Heart right ventricle (tissue), 16 donors: Measurements from ENCODE around the gene FAM241B. TPM values are rescaled to one million over a fixed set of nuclear protein-coding genes. Genes with fewer than 3 reads are reported as not detected.

Experiments used
- ATAC-seq, 8 donors: fragments of 200-7000 bp; cut with Tn5 transposase; one replicate each; pipeline ENCODE4 v1.9.1; 2020; ENCODE audit warnings: mild to moderate bottlenecking in 8 of 8, moderate library complexity in 8 of 8, moderate number of reproducible peaks in 1 of 8
- DNase-seq, 2 donors: peaks; one replicate each; pipeline ENCODE4 v3.0.0-alpha.2; 2020
- H3K27ac ChIP-seq, 10 donors: fragments of 200-600 bp; sonication (generic) in 2 of 10; one replicate each; pipeline versions ENCODE4 v1.5.0 to v1.8.0; 2020 to 2022; ENCODE audit warnings: mild to moderate bottlenecking in 3 of 10
- H3K27me3 ChIP-seq, 7 donors: fragments of 200-600 bp; one replicate each; pipeline ENCODE4 v1.8.0; 2021 to 2022; ENCODE audit warnings: mild to moderate bottlenecking in 2 of 7
- H3K36me3 ChIP-seq, 9 donors: fragments of 200-600 bp; sonication (generic) in 1 of 9; one replicate each; pipeline versions ENCODE4 v1.5.0 to v1.8.0; 2020 to 2022; ENCODE audit warnings: mild to moderate bottlenecking in 2 of 9
- H3K4me1 ChIP-seq, 9 donors: fragments of 200-600 bp; sonication (generic) in 1 of 9; one replicate each; pipeline versions ENCODE4 v1.5.0 to v1.8.0; 2020 to 2022; ENCODE audit warnings: mild to moderate bottlenecking in 4 of 9
- H3K4me3 ChIP-seq, 10 donors: fragments of 200-600 bp; sonication (generic) in 2 of 10; one replicate each; pipeline versions ENCODE4 v1.5.0 to v1.8.0; 2020 to 2022; ENCODE audit warnings: mild to moderate bottlenecking in 7 of 10, moderate library complexity in 2 of 10
- H3K9me3 ChIP-seq, 11 donors: fragments of 200-600 bp in 10 of 11; sonication (generic) in 2 of 11; one replicate each; pipeline versions ENCODE4 v1.5.0 to v1.8.0; 2013 to 2022; ENCODE audit warnings: mild to moderate bottlenecking in 2 of 11, control low read depth in 1 of 11, moderate library complexity in 1 of 11
- CTCF ChIP-seq, 9 donors: fragments of 200-600 bp; sonication (generic) in 2 of 9; IDR thresholded peaks; one replicate each; pipeline versions ENCODE4 v1.5.0 to v1.8.0; 2021 to 2022; ENCODE audit warnings: antibody characterized with exemption in 9 of 9, mild to moderate bottlenecking in 5 of 9, moderate library complexity in 1 of 9
- WGBS, 2 donors: extraction: QIAGEN DNeasy Blood & Tissue Kit; methylation state at CpG; one replicate each; pipeline ENCODE4 v1.1.7; 2013; ENCODE audit warnings: inconsistent platforms in 1 of 2; 5-methylcytosine and 5-hydroxymethylcytosine counted together
- intact Hi-C, 10 donors: fragments of 100-400 bp; cut with DNase I; formaldehyde crosslinking; loops; one replicate each; pipeline versions ENCODE4 v1.11.1 to v1.14.2; 2022
- polyA plus RNA-seq, 2 donors: library from polyadenylated mRNA; stranded (reverse); fragments of 200-250 nt; gene quantifications; one replicate each; pipeline ENCODE4 v1.2.3, GENCODE V29; 2013
- total RNA-seq, 10 donors: library from RNA; stranded (reverse); fragmentation: NEBNext Ultra II Directional in 3 of 10; extraction: Animal tissue kit (Norgen Biotek cat#: 25700) in 3 of 10; gene quantifications; one replicate each; pipeline versions ENCODE4 v1.2.1 to v1.2.4, GENCODE V29; 2021 to 2023
- donor health status: Arrhythmogenic right ventricular cardiomyopathy.
- donor health status: ischemic (EF 13 %, LVEDD 7.1; RV severe dilation, severe dysfunction).
- donor health status: healthy with polysubstance abuse.
- donor health status: DM: no; HTN: yes; CAD: no.
- donor health status: DM: no; HTN: no; CAD: no.
- donor health status: ischemic (EF 25% LVEDD 6.9; RV normal size, moderate dysfunction).
- donor health status: ischemic (EF 25% LVEDD 5.7; RV mildly dilated, moderate dysfunction).
- donor health status: healthy.
- donor health status: DM: yes; HTN: yes; CAD: no.
- donor health status: Ischemic cardiomyopathy.
- donor health status: ischemic (EF 35%, LVEDD 5.7; RV mildly dilated, moderate dysfunction).
- donor health status: nonischemic (EF 11% LVEDD 7.7; RV severe dilation, severe dysfunction).
- donor health status: DM: yes; HTN: yes; CAD: no.
- donor health status: PGD.
- donor health status: ischemic (EF 29% LVEDD 5.4; RV normal size, mild dysfunction).
- donor health status: nonischemic (EF 23%, LVEDD 6.1; RV moderate dilation, normal function).

Gene FAM241B
- total and polyA plus RNA-seq, 12 donors: 1.4 to 9.0 (median 4.5) TPM

DNA sequence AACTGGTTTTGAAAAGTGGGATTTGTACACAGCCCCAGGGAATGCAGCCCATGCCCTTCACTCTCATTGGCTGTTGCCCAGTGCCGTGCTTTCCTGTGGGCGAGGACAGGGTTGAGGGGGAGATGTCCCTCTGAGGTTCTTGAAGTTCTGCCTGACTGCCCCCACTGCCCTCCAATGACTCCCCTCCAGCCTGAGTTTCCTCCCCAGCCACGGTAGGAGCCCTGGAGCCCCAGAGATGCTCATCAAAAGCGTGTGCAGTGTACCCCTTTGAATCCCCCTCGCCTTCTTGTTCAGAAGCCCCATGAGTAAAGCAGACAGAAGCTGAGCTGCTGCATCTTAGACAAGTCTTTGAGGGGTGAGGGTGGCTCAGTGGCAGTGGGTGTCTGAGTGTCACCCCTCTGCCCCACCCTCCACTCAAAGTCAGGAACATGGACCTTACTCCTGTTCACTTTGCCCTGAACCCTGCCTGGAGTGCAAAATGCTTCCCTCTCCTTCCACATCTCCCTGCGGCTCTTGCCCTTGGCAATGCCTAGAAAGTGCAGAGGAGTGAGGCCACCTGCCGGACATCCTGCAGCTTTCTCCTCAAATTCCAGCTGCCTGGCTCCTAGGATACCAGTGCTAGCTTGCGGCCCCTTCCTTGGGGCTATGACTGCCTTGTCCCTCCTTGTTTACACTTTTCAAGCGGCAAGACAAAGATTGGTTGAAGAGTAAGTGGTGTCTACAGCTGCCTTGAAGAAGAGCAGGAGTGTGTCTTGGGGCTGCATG, 19.9 kb downstream of the FAM241B start:
- Histone ChIP-seq H3K4me1 (no peaks in the 10 kb centered on the region), H3K27ac (no peak overlapping the region), H3K4me3 (no peak overlapping the region), H3K36me3 (no peaks in the 10 kb centered on the region), H3K27me3 (peaks cover 0 to 11% (median under 1%) of the 10 kb centered on the region in 7 donors), H3K9me3 (no peaks in the 10 kb centered on the region)
- intact Hi-C loops: loop anchor here in 6 of 10 donors (5.0 to 10.0 kb wide), 8 partner anchors 62 to 267 kb away; partner anchors contain the start of gene COL13A1 (in 2 of the 6)
- no peak for TF ChIP-seq CTCF (IDR thresholded peaks at IDR 0.05)
- DNase-seq (no peak), ATAC-seq (no peak)
- 85 to 90% methylated on average over 9 of the region's 9 CpGs for WGBS, 2 donors

DNA sequence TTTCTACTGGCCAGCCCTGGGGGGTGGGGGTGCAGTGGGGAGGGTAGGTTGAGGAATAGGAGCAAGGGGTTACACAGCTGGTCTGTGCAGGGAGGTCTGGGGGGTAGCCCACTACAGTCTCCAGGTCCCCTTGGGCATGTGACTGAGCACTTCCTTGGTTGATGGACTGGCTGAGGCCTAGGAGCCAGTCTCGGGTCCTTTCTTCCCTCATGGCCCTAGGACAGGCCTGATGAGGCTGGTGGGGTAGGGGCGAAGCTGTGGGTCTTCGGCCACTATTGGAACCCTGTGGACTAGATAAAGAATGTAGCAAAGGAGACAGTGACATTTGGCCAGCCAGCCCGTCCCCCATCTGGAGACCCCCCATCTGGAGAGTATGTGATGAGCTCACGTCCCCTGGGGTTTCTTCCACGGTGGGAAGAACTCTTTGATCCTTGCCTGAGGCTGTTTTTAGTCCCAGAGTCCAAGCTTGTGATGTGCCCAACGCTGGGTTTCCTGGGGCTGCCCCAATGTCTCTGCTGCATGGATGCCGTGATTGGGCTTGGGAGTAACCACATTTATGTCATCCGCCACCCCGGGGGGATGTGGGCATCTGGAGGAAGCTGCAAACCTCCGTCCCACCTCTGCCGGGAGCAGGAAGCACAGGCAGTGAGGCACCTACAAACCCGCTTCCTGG, 20.7 kb downstream of the FAM241B start:
- no peak overlapping the region for H3K27ac ChIP-seq
- no peak for DNase-seq
- TF ChIP-seq CTCF (IDR thresholded peaks at IDR 0.05): no peak
- intact Hi-C loops: no loop called here
- no peaks in the 10 kb centered on the region for H3K4me1 ChIP-seq
- no peaks in the 10 kb centered on the region for H3K9me3 ChIP-seq
- 58 to 74% methylated on average over 13 of the region's 13 CpGs for WGBS, 2 donors
- no peak overlapping the region for H3K4me3 ChIP-seq
- H3K36me3 ChIP-seq: no peaks in the 10 kb centered on the region
- H3K27me3 ChIP-seq: peaks cover 0 to 13% (median 2%) of the 10 kb centered on the region in 7 donors
- no peak for ATAC-seq

GRCh38 chr10:69651362-69651761, 21.3 kb downstream of the FAM241B start:
- Histone ChIP-seq H3K27me3 (peaks cover 0 to 18% (median 7%) of the 10 kb centered on the region in 7 donors), H3K36me3 (no peaks in the 10 kb centered on the region), H3K9me3 (no peaks in the 10 kb centered on the region), H3K27ac (no peak overlapping the region), H3K4me1 (no peaks in the 10 kb centered on the region), H3K4me3 (no peak overlapping the region)
- WGBS, 2 donors: 78 to 80% methylated on average over 9 of the region's 9 CpGs
- no peak for ATAC-seq
- no peak for TF ChIP-seq CTCF (IDR thresholded peaks at IDR 0.05)
- DNase-seq: no peak
- intact Hi-C loops: no loop called here

GRCh38 chr10:69652111-69652856, 22.2 kb downstream of the FAM241B start:
- Histone ChIP-seq H3K36me3 (no peaks in the 10 kb centered on the region), H3K27me3 (peaks cover 0 to 19% (median 10%) of the 10 kb centered on the region in 7 donors), H3K27ac (no peak overlapping the region), H3K4me3 (no peak overlapping the region), H3K4me1 (peaks cover 0 to 8% (median 0%) of the 10 kb centered on the region in 9 donors), H3K9me3 (no peaks in the 10 kb centered on the region)
- DNase-seq (no peak), ATAC-seq (no peak)
- WGBS, 2 donors: 91 to 94% methylated on average over 14 of the region's 14 CpGs
- intact Hi-C loops: no loop called here
- no peak for TF ChIP-seq CTCF (IDR thresholded peaks at IDR 0.05)
